H1 (cell line): ENCODE results near the gene FAM120A. TPM values are rescaled to one million over a fixed set of nuclear protein-coding genes. Genes with fewer than 3 reads are reported as not detected.

ENCODE experiments used
- SP1 ChIP-seq: IDR thresholded peaks from 2 replicates; pipeline ENCODE4 v1.6.1; 2011; ENCODE audit warnings: low read depth, low read length
- polyA plus RNA-seq, 7 experiments: library from polyadenylated mRNA; depleted of rRNA in 3 of 7; stranded (reverse) in 5 of 7; unstranded in 2 of 7; fragments of >200 nt in 5 of 7; fragments of 200-250 nt in 2 of 7; gene quantifications; 1 replicate in 5 of 7; 2 replicates in 1 of 7; 4 replicates in 1 of 7; pipeline versions ENCODE4 v1.2.1 to v1.2.3, GENCODE V29; 2011 to 2013; ENCODE audit warnings: missing spikeins in 2 of 7, mixed read lengths in 2 of 7
- total RNA-seq: library from RNA; stranded (reverse); fragmentation: NEBNext Ultra II Directional; extraction: Animal tissue kit (Norgen Biotek cat#: 25700); gene quantifications from 2 replicates; pipeline ENCODE4 v1.2.1, GENCODE V29; 2021

The FAM120A gene
- total and polyA plus RNA-seq, 2 of the 8 experiments (the other 6 are each of a cell fraction or from before 2014, with no cell fraction given): 24.9 to 54.7 TPM

DNA sequence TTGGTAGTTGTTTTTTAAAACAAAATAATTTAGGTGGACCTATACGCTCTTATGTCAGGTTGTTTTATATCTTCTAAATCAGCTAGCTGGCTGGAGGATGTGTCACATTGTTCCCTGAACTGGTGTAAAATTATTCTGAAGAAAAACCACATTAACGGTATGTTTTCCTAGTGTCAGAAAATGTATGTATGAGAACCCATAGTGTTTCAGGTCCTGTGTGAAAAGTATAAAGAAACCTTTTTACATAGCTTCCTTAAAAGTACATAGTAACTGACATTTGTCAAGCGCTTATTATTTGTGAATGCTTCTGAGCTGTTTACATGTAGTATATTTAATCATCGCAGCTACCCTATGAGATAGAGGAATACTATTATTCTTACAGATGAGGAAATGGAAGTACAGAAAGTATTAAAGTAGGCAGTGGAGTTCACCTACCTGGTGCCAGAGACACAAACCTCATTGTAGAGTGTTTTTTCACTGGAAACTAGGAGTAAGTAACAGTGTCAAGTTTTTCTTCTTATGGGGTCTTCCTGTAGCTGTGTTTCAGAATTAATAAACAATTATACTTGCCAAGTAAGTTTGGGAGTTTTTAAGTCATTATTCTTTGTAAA, 12.3 kb downstream of the FAM120A start (continued):
- no peak for TF ChIP-seq SP1
